Myocyte (in vitro differentiated cells): ENCODE measurements around the gene TSPAN18. TPM values are rescaled to one million over a fixed set of nuclear protein-coding genes. Genes with fewer than 3 reads are reported as not detected.
"Not testable (repeated sequence)": the region's sequence is repeated elsewhere in the genome, so short reads cannot be mapped to it uniquely, and the experiment has no call there.

Experiments used
- DNase-seq: peaks from one replicate; pipeline ENCODE4 v3.0.0-alpha.2; 2012; ENCODE audit warnings: low read depth
- total RNA-seq: library from RNA; depleted of rRNA; stranded (reverse); fragments of >200 nt; gene quantifications from 2 replicates; pipeline ENCODE4 v1.2.3, GENCODE V29; 2014

Gene TSPAN18
- total RNA-seq, 1 donor from 2014 or later, result 1.3 TPM

GRCh38 chr11:44861849-44862557 lies 135.2 kb downstream of the TSPAN18 start:
- peak; percentile 100 for DNase-seq

- DNase-seq, result peak; percentile 92
Measured at GRCh38 chr11:44862558-44863101, 135.9 kb downstream of the TSPAN18 start.

- DNase-seq, result peak; percentile 67
Measured at GRCh38 chr11:44863231-44863630, 136.5 kb downstream of the TSPAN18 start.

GRCh38 chr11:44865866-44866272 lies 139.1 kb downstream of the TSPAN18 start:
- peak; percentile 45 for DNase-seq

- peak; percentile 76 for DNase-seq
Measured at GRCh38 chr11:44866286-44866685, 139.5 kb downstream of the TSPAN18 start.

GRCh38 chr11:44868021-44868420 lies 141.3 kb downstream of the TSPAN18 start:
- no peak for DNase-seq

- peak; percentile 66 for DNase-seq
Measured at GRCh38 chr11:44868455-44869421, 142.0 kb downstream of the TSPAN18 start.

GRCh38 chr11:44870181-44870580 lies 143.4 kb downstream of the TSPAN18 start:
- no peak for DNase-seq

GRCh38 chr11:44870615-44871176 lies 143.9 kb downstream of the TSPAN18 start:
- no peak for DNase-seq

- not testable (repeated sequence) for DNase-seq
Measured at GRCh38 chr11:44871682-44872081, 144.9 kb downstream of the TSPAN18 start.

- DNase-seq, result no peak
Measured at GRCh38 chr11:44872556-44872955, 145.8 kb downstream of the TSPAN18 start.

- DNase-seq, result no peak
Measured at GRCh38 chr11:44873537-44873936, 146.8 kb downstream of the TSPAN18 start.

GRCh38 chr11:44874284-44874683 lies 147.5 kb downstream of the TSPAN18 start:
- DNase-seq, result no peak

GRCh38 chr11:44875037-44875436 lies 148.3 kb downstream of the TSPAN18 start:
- DNase-seq, result no peak

- no peak for DNase-seq
Measured at GRCh38 chr11:44876194-44876723, 149.5 kb downstream of the TSPAN18 start.

- no peak for DNase-seq
Measured at GRCh38 chr11:44876906-44877305, 150.1 kb downstream of the TSPAN18 start.

GRCh38 chr11:44877571-44878497 lies 151.1 kb downstream of the TSPAN18 start:
- DNase-seq, result no peak

- no peak for DNase-seq
Measured at GRCh38 chr11:44878711-44879110, 151.9 kb downstream of the TSPAN18 start.

- no peak for DNase-seq
Measured at GRCh38 chr11:44879432-44879831, 152.7 kb downstream of the TSPAN18 start.

- DNase-seq, result no peak
Measured at GRCh38 chr11:44880511-44880910, 153.7 kb downstream of the TSPAN18 start.
